GM12878 (cell line): ENCODE data around the gene CLDN24. TPM values are rescaled to one million over a fixed set of nuclear protein-coding genes. Genes with fewer than 3 reads are reported as not detected.

ENCODE experiments used
- ATAC-seq: fragments of 200-7000 bp; cut with Tn5 transposase; 3 replicates; pipeline ENCODE4 v1.9.1; 2020; ENCODE audit warnings: mild to moderate bottlenecking, moderate library complexity
- BruUV-seq: library from RNA; stranded (reverse); fragments of 400-500 nt; replicated peaks from 2 replicates; lab custom pipeline; 2021; lab: Mats Ljungman, UMichigan
- CTCF ChIA-PET: fragments of 300-600 bp; sonication (Branson Sonifier 250); formaldehyde crosslinking; extraction: SDS; loops from one replicate; lab custom pipeline; 2021; ENCODE audit warnings: inconsistent platforms; lab: Yijun Ruan, JAX
- POLR2A ChIA-PET: fragments of 350-600 bp; formaldehyde crosslinking; extraction: SDS; loops from one replicate; lab custom pipeline; 2021; ENCODE audit warnings: inconsistent platforms; lab: Charles Lee
- RAD21 ChIA-PET: fragments of 300-600 bp; sonication (Branson Sonifier 250); formaldehyde crosslinking; loops from one replicate; lab custom pipeline; 2023; ENCODE audit warnings: antibody characterized with exemption; ENCODE audit not compliant: unreplicated experiment; lab: Charles Lee
- SMC1A ChIA-PET: fragments of 300-600 bp; sonication (Branson Sonifier 250); formaldehyde crosslinking; loops from one replicate; lab custom pipeline; 2023; ENCODE audit not compliant: unreplicated experiment, uncharacterized antibody; lab: Charles Lee
- DNase-seq: peaks from one replicate; pipeline ENCODE4 v3.0.0-alpha.2; 2011; ENCODE audit warnings: low read depth, low spot score
- FAIRE-seq: peaks from 3 replicates; lab custom pipeline; 2011; peaks lifted over from hg19 to GRCh38; lab: Jason Lieb, UNC
- H2AFZ ChIP-seq: 2 replicates; pipeline ENCODE4 v1.6.0; 2011; ENCODE audit warnings: low read depth, low read length, control low read depth; ENCODE audit not compliant: control insufficient read depth
- H3K27ac ChIP-seq: 2 replicates; pipeline ENCODE4 v1.5.1; 2011; ENCODE audit warnings: control low read depth; ENCODE audit not compliant: control insufficient read depth, insufficient read depth
- H3K27me3 ChIP-seq, 2 experiments: replicated peaks in 1 of 2; 2 replicates each; pipeline versions ENCODE4 v1.6.0 to v1.6.1; 2011; ENCODE audit warnings: low read length in 1 of 2; ENCODE audit not compliant: control insufficient read depth in 2 of 2, insufficient read depth in 2 of 2
- H3K36me3 ChIP-seq, 2 experiments: 2 replicates each; pipeline ENCODE4 v1.5.1; 2011; ENCODE audit warnings: low read length in 1 of 2; ENCODE audit not compliant: control insufficient read depth in 2 of 2, insufficient read depth in 2 of 2
- H3K4me1 ChIP-seq: 2 replicates; pipeline ENCODE4 v1.6.1; 2011; ENCODE audit warnings: mild to moderate bottlenecking, low read length, moderate library complexity, mixed read lengths; ENCODE audit not compliant: control insufficient read depth, insufficient read depth
- H3K4me2 ChIP-seq: 2 replicates; pipeline ENCODE4 v1.6.0; 2011; ENCODE audit warnings: control low read depth; ENCODE audit not compliant: control insufficient read depth, insufficient read depth
- H3K4me3 ChIP-seq: fragments of 200-600 bp; sonication (generic); 2 replicates; pipeline ENCODE4 v1.5.1; 2016
- H3K79me2 ChIP-seq: 2 replicates; pipeline ENCODE4 v1.6.0; 2011; ENCODE audit warnings: low read length; ENCODE audit not compliant: control insufficient read depth, insufficient read depth
- H3K9ac ChIP-seq: 2 replicates; pipeline ENCODE4 v1.8.0; 2011; ENCODE audit warnings: low read length, control low read depth, mixed read lengths; ENCODE audit not compliant: control insufficient read depth, insufficient read depth
- H3K9me3 ChIP-seq: replicated peaks from 3 replicates; pipeline ENCODE4 v1.5.1; 2011; ENCODE audit warnings: mild to moderate bottlenecking, low read length; ENCODE audit not compliant: control insufficient read depth, insufficient read depth
- H4K20me1 ChIP-seq: 2 replicates; pipeline ENCODE4 v1.6.0; 2011; ENCODE audit not compliant: control insufficient read depth, insufficient read depth
- BCL11A ChIP-seq: IDR thresholded peaks from 2 replicates; pipeline ENCODE4 v1.6.1; 2011; ENCODE audit warnings: low read depth, low read length
- CBX3 ChIP-seq: fragments of 200-600 bp; sonication (generic); IDR thresholded peaks from 2 replicates; pipeline ENCODE4 v1.6.1; 2016; ENCODE audit warnings: low read depth, borderline replicate concordance
- EED ChIP-seq: sonication (generic); IDR thresholded peaks from 2 replicates; pipeline ENCODE4 v1.6.1; 2016; ENCODE audit warnings: antibody characterized with exemption, low read depth
- EGR1 ChIP-seq, 2 experiments: IDR thresholded peaks; 1 replicate in 1 of 2; 2 replicates in 1 of 2; pipeline ENCODE4 v1.6.1; 2011 to 2012; ENCODE audit warnings: low read depth in 2 of 2, low read length in 2 of 2, borderline replicate concordance in 1 of 2, mild to moderate bottlenecking in 1 of 2, moderate library complexity in 1 of 2
- JUNB ChIP-seq: IDR thresholded peaks from 2 replicates; pipeline ENCODE4 v1.6.1; 2016; ENCODE audit warnings: antibody characterized with exemption, mild to moderate bottlenecking
- RBBP5 ChIP-seq: fragments of 200-600 bp; sonication (generic); conservative IDR thresholded peaks from 2 replicates; pipeline ENCODE4 v1.6.1; 2016
- SMAD5 ChIP-seq: IDR thresholded peaks from 2 replicates; pipeline ENCODE4 v1.6.1; 2016; ENCODE audit warnings: antibody characterized with exemption, low read depth
- SMARCA5 ChIP-seq: fragments of 450-650 bp; IDR thresholded peaks from 2 replicates; pipeline ENCODE4 v1.6.1; 2017; ENCODE audit warnings: mild to moderate bottlenecking
- WRNIP1 ChIP-seq: IDR thresholded peaks from 2 replicates; pipeline ENCODE4 v1.6.1; 2011; ENCODE audit warnings: low read depth, low read length, improper control_type of control experiment, borderline replicate concordance
- ZZZ3 ChIP-seq: IDR thresholded peaks from 2 replicates; pipeline ENCODE4 v1.6.1; 2011; ENCODE audit warnings: low read depth; ENCODE audit not compliant: control insufficient read depth, insufficient read length
- WGBS: methylation state at CpG from one replicate; pipeline ENCODE4 v1.1.6; 2016; ENCODE audit warnings: low lambda C conversion rate; ENCODE audit not compliant: insufficient replicate concordance, insufficient coverage; ENCODE audit errors: missing lambda C conversion rate; 5-methylcytosine and 5-hydroxymethylcytosine counted together
- in situ Hi-C: fragments of 300-500 bp; cut with MboI; formaldehyde crosslinking; loops from 9 replicates; pipeline ENCODE4 v1.14.3; 2018; ENCODE audit warnings: mixed read lengths
- intact Hi-C: fragments of 100-400 bp; cut with micrococcal nuclease; formaldehyde crosslinking; loops from one replicate; pipeline ENCODE4 v1.14.2; 2022; ENCODE audit not compliant: unreplicated experiment
- polyA plus RNA-seq, 11 experiments: library from polyadenylated mRNA; depleted of rRNA in 4 of 11; unstranded in 6 of 11; stranded (reverse) in 5 of 11; fragments of >200 nt; fragmentation: Nextera tagmentation in 4 of 11; fragmentation: Illumina TruSeq in 1 of 11; extraction: Ambion mirVana in 4 of 11; extraction: Trizol in 1 of 11; gene quantifications; 1 replicate in 1 of 11; 2 replicates in 10 of 11; pipeline versions ENCODE4 v1.2.1 to v1.2.3, GENCODE V29; 2011 to 2016; ENCODE audit warnings: inconsistent platforms in 2 of 11, missing spikeins in 2 of 11, low read depth in 1 of 11
- total RNA-seq, 4 experiments: library from RNA; depleted of rRNA in 3 of 4; stranded (reverse); fragments of >200 nt in 3 of 4; fragmentation: Illumina TruSeq in 1 of 4; extraction: Trizol in 1 of 4; gene quantifications; 2 replicates each; pipeline versions ENCODE4 v1.2.1 to v1.2.3, GENCODE V29; 2013 to 2021
- TF ChIP-seq, protein P1 (sequence below): fragments of 150-350 bp; IDR thresholded peaks from 2 replicates; pipeline ENCODE4 v1.6.1; 2014; ENCODE audit warnings: mild to moderate bottlenecking, low read depth, low read length
- TF ChIP-seq, protein P2 (sequence below): fragments of 450-650 bp; formaldehyde crosslinking; IDR thresholded peaks from 2 replicates; pipeline ENCODE4 v1.4.0; 2020; ENCODE audit warnings: mild to moderate bottlenecking, moderate library complexity
- TF ChIP-seq, protein P3 (sequence below): fragments of 450-650 bp; formaldehyde crosslinking; IDR thresholded peaks from 2 replicates; pipeline ENCODE4 v1.4.0; 2022; ENCODE audit warnings: mild to moderate bottlenecking, moderate library complexity

Gene CLDN24
- total and polyA plus RNA-seq, 10 of the 15 experiments (the other 5 are each of a cell fraction or from before 2014, with no cell fraction given), result not detected

DNA sequence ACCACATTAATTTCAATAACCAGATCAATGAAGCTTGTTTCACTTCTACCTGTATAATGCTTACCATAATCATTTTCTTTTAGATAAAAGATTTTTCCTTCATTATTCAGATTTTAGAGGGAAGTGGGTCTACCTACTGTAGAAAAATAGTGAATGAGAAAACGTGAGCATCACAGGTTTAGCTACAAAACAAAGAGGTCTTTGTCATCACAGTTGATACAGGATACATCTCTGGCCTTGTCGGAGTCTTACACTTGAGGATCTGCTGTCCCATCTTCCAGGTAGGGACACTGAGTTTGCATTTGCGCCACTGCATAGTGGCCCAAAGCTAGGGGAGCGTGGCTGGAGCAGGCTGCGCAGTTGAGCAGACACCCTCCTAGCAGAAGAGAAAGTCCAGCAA, 710 bp downstream of the CLDN24 start:
- Histone ChIP-seq H3K36me3 (no peaks in the 10 kb centered on the region), H3K9me3 (no peaks in the 10 kb centered on the region; the same call in 2 of the 3 replicates), H4K20me1 (no peaks in the 10 kb centered on the region), H3K79me2 (no peaks in the 10 kb centered on the region), H3K4me2 (no peak overlapping the region), H3K4me3 (no peak overlapping the region), H3K27me3 (no peaks in the 10 kb centered on the region; a peak in 1 of 4 replicates), H3K4me1 (no peaks in the 10 kb centered on the region), H3K27ac (no peak overlapping the region), H2AFZ (no peak overlapping the region), H3K9ac (no peak overlapping the region)
- RAD21 ChIA-PET, result no interaction called here
- FAIRE-seq (no peak), ATAC-seq (no peak), DNase-seq (no peak)
- no TSS peak for BruUV-seq
- in situ Hi-C loops (no loop called here), intact Hi-C loops (no loop called here)
- 43% methylated on average over 5 of the region's 5 CpGs for WGBS
- CTCF ChIA-PET, result no interaction called here
- SMC1A ChIA-PET, result interaction anchor here (0.5 to 0.8 kb wide), 2 partner anchors 34 to 130 kb away, joined by 3 to 4 read pairs; no protein-coding TSS in a partner anchor
- POLR2A ChIA-PET, result no interaction called here
- TF ChIP-seq, protein P1, sequence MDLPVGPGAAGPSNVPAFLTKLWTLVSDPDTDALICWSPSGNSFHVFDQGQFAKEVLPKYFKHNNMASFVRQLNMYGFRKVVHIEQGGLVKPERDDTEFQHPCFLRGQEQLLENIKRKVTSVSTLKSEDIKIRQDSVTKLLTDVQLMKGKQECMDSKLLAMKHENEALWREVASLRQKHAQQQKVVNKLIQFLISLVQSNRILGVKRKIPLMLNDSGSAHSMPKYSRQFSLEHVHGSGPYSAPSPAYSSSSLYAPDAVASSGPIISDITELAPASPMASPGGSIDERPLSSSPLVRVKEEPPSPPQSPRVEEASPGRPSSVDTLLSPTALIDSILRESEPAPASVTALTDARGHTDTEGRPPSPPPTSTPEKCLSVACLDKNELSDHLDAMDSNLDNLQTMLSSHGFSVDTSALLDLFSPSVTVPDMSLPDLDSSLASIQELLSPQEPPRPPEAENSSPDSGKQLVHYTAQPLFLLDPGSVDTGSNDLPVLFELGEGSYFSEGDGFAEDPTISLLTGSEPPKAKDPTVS, result no peak
- TF ChIP-seq WRNIP1, result no peak
- TF ChIP-seq, protein P2, sequence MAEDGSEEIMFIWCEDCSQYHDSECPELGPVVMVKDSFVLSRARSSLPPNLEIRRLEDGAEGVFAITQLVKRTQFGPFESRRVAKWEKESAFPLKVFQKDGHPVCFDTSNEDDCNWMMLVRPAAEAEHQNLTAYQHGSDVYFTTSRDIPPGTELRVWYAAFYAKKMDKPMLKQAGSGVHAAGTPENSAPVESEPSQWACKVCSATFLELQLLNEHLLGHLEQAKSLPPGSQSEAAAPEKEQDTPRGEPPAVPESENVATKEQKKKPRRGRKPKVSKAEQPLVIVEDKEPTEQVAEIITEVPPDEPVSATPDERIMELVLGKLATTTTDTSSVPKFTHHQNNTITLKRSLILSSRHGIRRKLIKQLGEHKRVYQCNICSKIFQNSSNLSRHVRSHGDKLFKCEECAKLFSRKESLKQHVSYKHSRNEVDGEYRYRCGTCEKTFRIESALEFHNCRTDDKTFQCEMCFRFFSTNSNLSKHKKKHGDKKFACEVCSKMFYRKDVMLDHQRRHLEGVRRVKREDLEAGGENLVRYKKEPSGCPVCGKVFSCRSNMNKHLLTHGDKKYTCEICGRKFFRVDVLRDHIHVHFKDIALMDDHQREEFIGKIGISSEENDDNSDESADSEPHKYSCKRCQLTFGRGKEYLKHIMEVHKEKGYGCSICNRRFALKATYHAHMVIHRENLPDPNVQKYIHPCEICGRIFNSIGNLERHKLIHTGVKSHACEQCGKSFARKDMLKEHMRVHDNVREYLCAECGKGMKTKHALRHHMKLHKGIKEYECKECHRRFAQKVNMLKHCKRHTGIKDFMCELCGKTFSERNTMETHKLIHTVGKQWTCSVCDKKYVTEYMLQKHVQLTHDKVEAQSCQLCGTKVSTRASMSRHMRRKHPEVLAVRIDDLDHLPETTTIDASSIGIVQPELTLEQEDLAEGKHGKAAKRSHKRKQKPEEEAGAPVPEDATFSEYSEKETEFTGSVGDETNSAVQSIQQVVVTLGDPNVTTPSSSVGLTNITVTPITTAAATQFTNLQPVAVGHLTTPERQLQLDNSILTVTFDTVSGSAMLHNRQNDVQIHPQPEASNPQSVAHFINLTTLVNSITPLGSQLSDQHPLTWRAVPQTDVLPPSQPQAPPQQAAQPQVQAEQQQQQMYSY, result no peak
- no peak for TF ChIP-seq SMAD5
- no peak for TF ChIP-seq EGR1 (IDR thresholded peaks at IDR 0.05; ENCODE audit: borderline replicate concordance in 1 of 2, low read depth in 2 of 2, low read length in 2 of 2)
- TF ChIP-seq BCL11A, result no peak
- TF ChIP-seq EED, result no peak
- TF ChIP-seq, protein P3, sequence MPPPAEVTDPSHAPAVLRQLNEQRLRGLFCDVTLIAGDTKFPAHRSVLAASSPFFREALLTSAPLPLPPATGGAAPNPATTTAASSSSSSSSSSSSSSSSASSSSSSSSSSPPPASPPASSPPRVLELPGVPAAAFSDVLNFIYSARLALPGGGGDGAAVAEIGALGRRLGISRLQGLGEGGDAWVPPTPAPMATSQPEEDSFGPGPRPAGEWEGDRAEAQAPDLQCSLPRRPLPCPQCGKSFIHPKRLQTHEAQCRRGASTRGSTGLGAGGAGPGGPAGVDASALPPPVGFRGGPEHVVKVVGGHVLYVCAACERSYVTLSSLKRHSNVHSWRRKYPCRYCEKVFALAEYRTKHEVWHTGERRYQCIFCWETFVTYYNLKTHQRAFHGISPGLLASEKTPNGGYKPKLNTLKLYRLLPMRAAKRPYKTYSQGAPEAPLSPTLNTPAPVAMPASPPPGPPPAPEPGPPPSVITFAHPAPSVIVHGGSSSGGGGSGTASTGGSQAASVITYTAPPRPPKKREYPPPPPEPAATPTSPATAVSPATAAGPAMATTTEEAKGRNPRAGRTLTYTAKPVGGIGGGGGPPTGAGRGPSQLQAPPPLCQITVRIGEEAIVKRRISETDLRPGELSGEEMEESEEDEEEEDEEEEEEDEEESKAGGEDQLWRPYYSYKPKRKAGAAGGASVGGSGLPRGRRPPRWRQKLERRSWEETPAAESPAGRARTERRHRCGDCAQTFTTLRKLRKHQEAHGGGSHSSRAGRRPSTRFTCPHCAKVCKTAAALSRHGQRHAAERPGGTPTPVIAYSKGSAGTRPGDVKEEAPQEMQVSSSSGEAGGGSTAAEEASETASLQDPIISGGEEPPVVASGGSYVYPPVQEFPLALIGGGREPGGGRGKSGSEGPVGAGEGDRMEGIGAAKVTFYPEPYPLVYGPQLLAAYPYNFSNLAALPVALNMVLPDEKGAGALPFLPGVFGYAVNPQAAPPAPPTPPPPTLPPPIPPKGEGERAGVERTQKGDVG (CRISPR knock-in tag), result no peak
- no peak for TF ChIP-seq CBX3
- no peak for TF ChIP-seq ZZZ3
- TF ChIP-seq JUNB, result no peak
- TF ChIP-seq RBBP5, result no peak
- TF ChIP-seq SMARCA5, result no peak
